Adrenal gland (tissue), 12 donors: Measurements from ENCODE around the gene EIF2D. TPM values are rescaled to one million over a fixed set of nuclear protein-coding genes. Genes with fewer than 3 reads are reported as not detected.

Source experiments
- DNase-seq, 7 donors: peaks; one replicate each; pipeline ENCODE4 v3.0.0-alpha.2; 2019 to 2020
- H3K27ac ChIP-seq, 5 donors: fragments of 200-600 bp; sonication (generic) in 4 of 5; 1 replicate in 3 of 5; 2 replicates in 2 of 5; pipeline versions ENCODE4 v1.5.1 to v1.8.0; 2016 to 2020; ENCODE audit warnings: mild to moderate bottlenecking in 1 of 5
- H3K27me3 ChIP-seq: fragments of 200-600 bp; 2 replicates; pipeline ENCODE4 v1.8.0; 2021
- H3K36me3 ChIP-seq, 2 donors: fragments of 200-600 bp; replicated peaks in 1 of 2; 1 replicate in 1 of 2; 2 replicates in 1 of 2; pipeline versions ENCODE4 v1.5.1 to v1.8.0; 2018 to 2022
- H3K4me1 ChIP-seq, 2 donors: fragments of 200-600 bp; replicated peaks in 1 of 2; 1 replicate in 1 of 2; 2 replicates in 1 of 2; pipeline versions ENCODE4 v1.5.1 to v1.8.0; 2018 to 2021
- H3K4me3 ChIP-seq, 4 donors: fragments of 200-600 bp; sonication (generic) in 3 of 4; one replicate each; pipeline ENCODE4 v1.5.1; 2016 to 2018
- H3K9me3 ChIP-seq, 3 donors: fragments of 200-600 bp; sonication (generic) in 1 of 3; replicated peaks in 1 of 3; 1 replicate in 2 of 3; 2 replicates in 1 of 3; pipeline versions ENCODE4 v1.5.1 to v1.8.0; 2016 to 2021
- POLR2A ChIP-seq, 2 donors: fragments of 450-650 bp; IDR thresholded peaks; one replicate each; pipeline ENCODE4 v1.6.1; 2017; ENCODE audit warnings: antibody characterized with exemption in 2 of 2, mild to moderate bottlenecking in 2 of 2, moderate library complexity in 1 of 2
- WGBS, 4 donors: extraction: QIAGEN DNeasy Blood & Tissue Kit in 2 of 4; methylation state at CpG; one replicate each; pipeline versions ENCODE4 v1.1.5 to v1.1.7; 2013 to 2017; 5-methylcytosine and 5-hydroxymethylcytosine counted together
- intact Hi-C, 2 donors: fragments of 100-400 bp; cut with DNase I; formaldehyde crosslinking; loops; one replicate each; pipeline versions ENCODE4 v1.14.1 to v1.15.0; 2022 to 2023
- polyA plus RNA-seq, 3 donors: library from polyadenylated mRNA; stranded (reverse); fragments of 200-250 nt in 2 of 3; fragments of 350-450 nt in 1 of 3; fragmentation: Illumina TruSeq in 1 of 3; extraction: RNeasy Lipid Tissue Mini Kit (QIAGEN cat#74804) in 1 of 3; gene quantifications; one replicate each; pipeline ENCODE4 v1.2.3, GENCODE V29; 2013 to 2014
- total RNA-seq, 9 donors: library from RNA; depleted of rRNA in 4 of 9; stranded (reverse); fragments of >200 nt in 4 of 9; fragments of 120-200 nt in 1 of 9; fragmentation: NEBNext Ultra II Directional in 1 of 9; extraction: Animal tissue kit (Norgen Biotek cat#: 25700) in 1 of 9; gene quantifications; one replicate each; pipeline versions ENCODE4 v1.1.0 to v1.2.4, GENCODE V29; 2013 to 2023
- TF ChIP-seq, protein P1 (sequence below), 6 experiments: fragments of 450-650 bp in 4 of 6; fragments of 200-600 bp in 2 of 6; sonication (generic) in 1 of 6; IDR thresholded peaks; 1 replicate in 5 of 6; 2 replicates in 1 of 6; pipeline versions ENCODE4 v1.5.1 to v1.8.0; 2016 to 2021; ENCODE audit warnings: antibody characterized with exemption in 6 of 6, mild to moderate bottlenecking in 2 of 6, moderate library complexity in 1 of 6
- donor health status: healthy with polysubstance abuse.
- donor health status: Bipolar disorder and iron deficiency.
- donor health status: DM: yes; HTN: yes; CAD: no.
- donor health status: DM: no; HTN: no; CAD: no.
- donor health status: DM: no; HTN: no; CAD: no.
- donor health status: DM: yes; HTN: yes; CAD: no.

EIF2D gene
- total and polyA plus RNA-seq, 12 donors: 31.6 to 95.4 (median 54.0) TPM

DNA sequence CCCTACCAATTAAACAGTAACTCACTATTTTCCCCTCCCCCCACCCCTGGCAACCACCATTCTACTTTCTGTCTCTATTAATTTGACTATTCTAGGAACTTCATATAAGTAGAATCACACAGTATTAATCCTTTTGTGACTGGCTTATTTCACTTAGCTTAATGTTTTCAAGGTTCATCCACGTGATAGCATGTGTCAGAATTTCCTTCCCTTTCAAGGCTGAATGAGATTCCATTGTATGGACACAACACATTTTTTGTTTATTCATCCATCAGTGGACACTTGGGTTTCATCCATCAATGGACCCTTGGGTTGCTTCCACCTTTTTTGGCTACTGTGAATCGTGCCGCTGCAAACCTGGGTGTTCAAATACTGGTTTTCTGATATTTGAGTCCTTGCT lies 41.7 kb downstream of the EIF2D start:
- TF ChIP-seq POLR2A (IDR thresholded peaks at IDR 0.05): no peak
- TF ChIP-seq, protein P1, sequence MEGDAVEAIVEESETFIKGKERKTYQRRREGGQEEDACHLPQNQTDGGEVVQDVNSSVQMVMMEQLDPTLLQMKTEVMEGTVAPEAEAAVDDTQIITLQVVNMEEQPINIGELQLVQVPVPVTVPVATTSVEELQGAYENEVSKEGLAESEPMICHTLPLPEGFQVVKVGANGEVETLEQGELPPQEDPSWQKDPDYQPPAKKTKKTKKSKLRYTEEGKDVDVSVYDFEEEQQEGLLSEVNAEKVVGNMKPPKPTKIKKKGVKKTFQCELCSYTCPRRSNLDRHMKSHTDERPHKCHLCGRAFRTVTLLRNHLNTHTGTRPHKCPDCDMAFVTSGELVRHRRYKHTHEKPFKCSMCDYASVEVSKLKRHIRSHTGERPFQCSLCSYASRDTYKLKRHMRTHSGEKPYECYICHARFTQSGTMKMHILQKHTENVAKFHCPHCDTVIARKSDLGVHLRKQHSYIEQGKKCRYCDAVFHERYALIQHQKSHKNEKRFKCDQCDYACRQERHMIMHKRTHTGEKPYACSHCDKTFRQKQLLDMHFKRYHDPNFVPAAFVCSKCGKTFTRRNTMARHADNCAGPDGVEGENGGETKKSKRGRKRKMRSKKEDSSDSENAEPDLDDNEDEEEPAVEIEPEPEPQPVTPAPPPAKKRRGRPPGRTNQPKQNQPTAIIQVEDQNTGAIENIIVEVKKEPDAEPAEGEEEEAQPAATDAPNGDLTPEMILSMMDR (IDR thresholded peaks at IDR 0.05): no peak
- no peak overlapping the region for H3K4me3 ChIP-seq
- no peaks in the 10 kb centered on the region for H3K36me3 ChIP-seq
- H3K27ac ChIP-seq: peak overlapping the region in 3 of 5 donors; percentile 42 to 74 (median 69)
- H3K4me1 ChIP-seq: peaks cover 0 to 20% of the 10 kb centered on the region in 2 donors
- H3K9me3 ChIP-seq: no peaks in the 10 kb centered on the region
- DNase-seq: no peak
- no peaks in the 10 kb centered on the region for H3K27me3 ChIP-seq
- 64 to 74% (median 69%) methylated on average over 3 of the region's 3 CpGs for WGBS, 4 donors
- intact Hi-C loops: no loop called here

GRCh38 chr1:206569556-206569955 lies 42.7 kb downstream of the EIF2D start:
- Histone ChIP-seq H3K27ac (peak overlapping the region in 2 of 5 donors; percentile 42 to 69), H3K36me3 (no peaks in the 10 kb centered on the region), H3K4me1 (peaks cover 0 to 13% of the 10 kb centered on the region in 2 donors), H3K4me3 (no peak overlapping the region), H3K27me3 (no peaks in the 10 kb centered on the region), H3K9me3 (no peaks in the 10 kb centered on the region)
- intact Hi-C loops: no loop called here
- TF ChIP-seq POLR2A (IDR thresholded peaks at IDR 0.05): no peak
- TF ChIP-seq, protein P1 (IDR thresholded peaks at IDR 0.05): no peak
- no peak for DNase-seq
- 85 to 91% (median 89%) methylated on average over 4 of the region's 4 CpGs for WGBS, 4 donors

GRCh38 chr1:206568779-206569352 lies 43.4 kb downstream of the EIF2D start:
- Histone ChIP-seq H3K27ac (no peak overlapping the region), H3K36me3 (no peaks in the 10 kb centered on the region), H3K4me3 (no peak overlapping the region), H3K9me3 (no peaks in the 10 kb centered on the region), H3K4me1 (peaks cover 0 to 10% of the 10 kb centered on the region in 2 donors), H3K27me3 (no peaks in the 10 kb centered on the region)
- WGBS, 4 donors: 91 to 94% (median 93%) methylated on average over 8 of the region's 8 CpGs
- DNase-seq: no peak
- TF ChIP-seq POLR2A (IDR thresholded peaks at IDR 0.05): no peak
- TF ChIP-seq, protein P1 (IDR thresholded peaks at IDR 0.05): no peak
- intact Hi-C loops: no loop called here

DNA sequence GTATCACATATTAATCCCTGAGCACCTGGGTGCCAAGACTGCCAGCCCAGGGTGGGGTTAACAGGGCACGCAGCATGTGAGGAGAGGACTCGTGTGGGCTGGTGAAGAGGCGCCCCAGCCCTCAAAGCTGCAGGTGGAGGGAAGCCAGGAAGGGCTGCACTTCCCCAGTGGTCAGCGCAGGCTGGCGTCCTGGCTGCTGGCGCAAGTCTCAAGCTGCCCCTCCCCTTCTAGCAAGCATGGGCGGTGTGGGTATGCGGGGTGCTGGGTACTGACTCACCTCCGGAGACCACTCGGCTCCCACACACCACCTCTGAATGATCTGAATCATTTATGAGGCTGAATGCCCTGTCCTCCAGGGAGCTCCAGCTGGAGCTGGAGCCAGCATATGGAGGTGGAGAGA lies 44.0 kb downstream of the EIF2D start:
- Histone ChIP-seq H3K36me3 (no peaks in the 10 kb centered on the region), H3K27ac (no peak overlapping the region), H3K27me3 (no peaks in the 10 kb centered on the region), H3K9me3 (no peaks in the 10 kb centered on the region), H3K4me1 (peaks cover 0 to 6% of the 10 kb centered on the region in 2 donors), H3K4me3 (no peak overlapping the region)
- DNase-seq: no peak
- TF ChIP-seq POLR2A (IDR thresholded peaks at IDR 0.05): no peak
- TF ChIP-seq, protein P1 (IDR thresholded peaks at IDR 0.05): no peak
- WGBS, 4 donors: 90 to 95% (median 93%) methylated on average over 7 to 10 of the region's 10 CpGs
- intact Hi-C loops: no loop called here
